ENCODE measurements around the gene CHRNA3.

Gene CHRNA3

GRCh38 chr15:78637776-78638435, 17.1 kb upstream of the CHRNA3 start:
- no peak for DNase-seq (ENCODE audit: low read depth in 1 of 2, low spot score in 1 of 2)

DNA sequence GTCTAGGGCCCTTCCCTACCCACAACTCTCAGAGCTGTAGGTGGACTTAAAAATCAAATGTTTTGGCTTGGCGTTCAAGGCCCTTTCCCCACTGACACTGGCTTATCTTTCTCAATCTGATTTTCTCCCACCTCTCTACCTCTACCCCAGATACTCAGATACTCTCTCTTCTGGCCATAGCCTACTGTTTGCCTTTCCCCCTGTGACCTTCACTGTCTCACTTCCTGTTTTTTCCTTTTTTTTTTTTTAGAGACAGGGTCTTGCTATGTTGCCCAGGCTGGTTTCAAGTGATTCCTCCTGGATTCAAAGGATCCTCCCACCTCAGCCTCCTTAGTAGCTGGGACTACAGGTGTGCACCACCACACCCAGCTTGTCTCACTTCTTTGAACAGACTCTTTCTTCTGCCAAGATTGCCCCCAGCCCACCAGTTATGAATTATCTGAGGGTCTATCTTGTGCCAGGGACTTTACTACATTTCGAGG, 15.6 kb upstream of the CHRNA3 start:
- no peak for DNase-seq (ENCODE audit: low read depth in 1 of 2, low spot score in 1 of 2)

GRCh38 chr15:78635346-78635745, 14.6 kb upstream of the CHRNA3 start:
- DNase-seq (ENCODE audit: low read depth in 1 of 2, low spot score in 1 of 2): no peak

GRCh38 chr15:78634210-78635145, 13.7 kb upstream of the CHRNA3 start:
- no peak for DNase-seq (ENCODE audit: low read depth in 1 of 2, low spot score in 1 of 2)

DNA sequence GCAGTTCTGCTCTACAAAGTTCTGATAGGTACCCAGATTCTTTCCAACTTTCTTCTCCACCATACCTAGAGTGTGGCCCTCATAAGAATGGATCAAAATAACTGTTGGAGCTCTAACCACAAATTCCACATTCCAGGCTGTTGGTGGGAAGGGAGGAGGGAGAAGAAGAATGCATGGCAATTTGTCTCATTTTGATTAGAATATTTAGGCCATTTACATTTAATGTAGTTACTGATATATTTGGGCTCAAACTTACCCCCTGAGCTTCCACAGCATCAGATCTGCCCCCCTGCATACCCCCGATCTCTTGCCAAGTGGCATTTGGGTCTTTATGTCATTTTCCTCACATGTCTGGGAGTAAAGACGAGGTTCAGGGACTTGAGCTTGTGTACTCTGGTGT, 12.6 kb upstream of the CHRNA3 start:
- no peak for DNase-seq (ENCODE audit: low read depth in 1 of 2, low spot score in 1 of 2)

DNA sequence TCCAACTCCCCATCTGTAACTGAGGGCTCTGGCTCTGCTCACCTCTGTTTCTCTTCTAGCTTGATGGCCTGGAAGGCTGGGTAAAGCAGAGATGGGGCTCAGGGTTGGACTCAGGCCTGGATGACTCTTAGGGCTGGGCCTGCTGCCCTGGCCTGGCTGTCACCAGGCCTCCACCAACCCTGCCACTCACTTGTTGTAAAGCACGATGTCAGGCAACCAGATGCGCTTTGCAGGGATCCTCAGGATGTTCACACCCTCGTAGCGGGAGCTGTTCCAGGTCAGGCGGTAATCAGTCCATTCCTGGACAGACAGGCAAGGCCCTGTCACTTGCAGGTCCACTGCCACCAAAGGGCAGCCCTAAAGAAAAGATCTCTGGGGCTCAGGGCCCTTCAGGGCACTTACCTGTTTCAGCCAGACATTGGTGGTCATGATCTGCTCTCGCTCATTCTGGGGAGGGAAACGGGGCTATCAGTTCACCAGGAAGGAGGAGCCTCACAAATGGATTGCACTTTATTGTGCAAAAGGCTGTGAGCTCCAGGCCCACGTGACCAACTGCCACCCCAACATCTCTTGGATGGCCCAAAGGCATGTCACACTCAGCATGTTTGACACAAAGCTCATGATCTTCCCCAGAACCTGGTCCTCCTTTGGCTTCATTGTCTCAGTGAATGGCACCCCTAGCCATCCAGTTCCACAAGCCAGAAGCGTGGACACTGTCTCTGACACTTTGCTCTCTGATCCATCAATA, 10.3 kb upstream of the CHRNA3 start:
- DNase-seq (ENCODE audit: low read depth in 1 of 2, low spot score in 1 of 2): no peak

- DNase-seq (ENCODE audit: low read depth in 1 of 2, low spot score in 1 of 2): no peak
Observed at GRCh38 chr15:78629716-78630065, 8.9 kb upstream of the CHRNA3 start.

- DNase-seq (ENCODE audit: low read depth in 1 of 2, low spot score in 1 of 2): no peak
Observed at GRCh38 chr15:78629031-78629715, 8.4 kb upstream of the CHRNA3 start.

- no peak for DNase-seq (ENCODE audit: low read depth in 1 of 2, low spot score in 1 of 2)
Observed at GRCh38 chr15:78628227-78628626, 7.4 kb upstream of the CHRNA3 start.

GRCh38 chr15:78627348-78627747, 6.6 kb upstream of the CHRNA3 start:
- no peak for DNase-seq (ENCODE audit: low read depth in 1 of 2, low spot score in 1 of 2)

- DNase-seq (ENCODE audit: low read depth in 1 of 2, low spot score in 1 of 2): no peak
Observed at GRCh38 chr15:78626381-78626995, 5.7 kb upstream of the CHRNA3 start.

GRCh38 chr15:78625606-78626280, 4.9 kb upstream of the CHRNA3 start:
- DNase-seq (ENCODE audit: low read depth in 1 of 2, low spot score in 1 of 2): no peak

GRCh38 chr15:78624651-78625590, 4.1 kb upstream of the CHRNA3 start:
- DNase-seq (ENCODE audit: low read depth in 1 of 2, low spot score in 1 of 2): no peak

DNA sequence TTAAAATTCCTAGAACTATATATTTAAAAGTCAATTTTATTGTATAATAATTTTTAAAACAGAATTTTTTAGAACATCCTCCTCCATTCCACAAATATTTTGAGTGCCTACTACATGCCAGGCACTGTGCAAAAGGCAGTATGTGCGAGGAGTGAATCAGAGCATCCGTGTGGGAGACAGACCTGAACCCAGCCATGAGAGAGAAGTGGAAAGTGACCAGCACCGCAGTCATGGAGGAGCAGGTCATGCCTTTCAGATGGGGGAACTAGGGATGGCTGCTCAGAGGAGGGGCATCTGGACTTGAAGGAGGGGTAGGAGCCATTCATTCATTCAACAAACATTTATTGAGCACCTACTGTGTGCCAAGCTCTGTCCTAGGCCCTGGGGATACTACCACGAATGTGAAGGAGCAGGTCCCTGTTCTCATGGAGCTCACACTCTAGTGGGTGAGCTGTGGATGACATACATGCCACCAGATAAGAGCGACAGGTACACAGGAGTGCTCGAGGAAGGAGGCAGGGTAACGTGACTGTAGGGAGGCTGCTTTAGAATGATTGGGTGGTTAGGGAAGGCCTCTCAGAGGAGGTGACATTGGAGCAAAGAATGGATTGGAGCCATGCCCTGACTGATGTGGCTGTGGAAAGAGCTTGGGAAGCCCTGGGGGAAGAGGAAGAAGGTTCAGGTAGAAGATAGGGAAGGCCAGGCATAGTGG, 3.1 kb upstream of the CHRNA3 start:
- no peak for DNase-seq (ENCODE audit: low read depth in 1 of 2, low spot score in 1 of 2)

GRCh38 chr15:78621810-78622402, 1.1 kb upstream of the CHRNA3 start:
- DNase-seq (ENCODE audit: low read depth in 1 of 2, low spot score in 1 of 2): no peak

- no peak for DNase-seq (ENCODE audit: low read depth in 1 of 2, low spot score in 1 of 2)
Observed at GRCh38 chr15:78620021-78620526, 722 bp downstream of the CHRNA3 start.

- DNase-seq (ENCODE audit: low read depth in 1 of 2, low spot score in 1 of 2): no peak
Observed at GRCh38 chr15:78619022-78619950, 1.5 kb downstream of the CHRNA3 start.
